ENCODE measurements around the gene CRYBA4. TPM values are rescaled to one million over a fixed set of nuclear protein-coding genes. Genes with fewer than 3 reads are reported as not detected.

The CRYBA4 gene
- total and polyA plus RNA-seq, 10 of the 15 experiments (the other 5 are each of a cell fraction or from before 2014, with no cell fraction given), result 0.12 to 0.17 TPM; not detected in 8

GRCh38 chr22:26665813-26666231 lies 44.1 kb downstream of the CRYBA4 start:
- H3K27me3 ChIP-seq (replicated peaks in 1 of 2; ENCODE audit: control insufficient read depth in 2 of 2, insufficient read depth in 2 of 2, low read length in 1 of 2), result no peaks in the 10 kb centered on the region
- intact Hi-C loops (cut with micrococcal nuclease; ENCODE audit: unreplicated experiment) (loop anchor here (5.0 kb wide), 1 partner anchor 164 kb away; no protein-coding TSS in a partner anchor), in situ Hi-C loops (cut with MboI) (no loop called here)
- CTCF ChIA-PET, result interaction anchor here (0.7 to 5.4 kb wide), 28 partner anchors 9 to 1228 kb away, joined by 3 to 44 read pairs (median 4); partner anchors contain the start of genes HPS4 and SRRD
- SMC1A ChIA-PET (ENCODE audit: uncharacterized antibody, unreplicated experiment), result interaction anchor here (0.9 to 2.1 kb wide), 12 partner anchors 9 to 301 kb away, joined by 3 to 9 read pairs (median 5); no protein-coding TSS in a partner anchor
- no peak overlapping the region for H3K4me3 ChIP-seq
- TF ChIP-seq JUNB (IDR thresholded peaks at IDR 0.05) (peak; percentile 23; the same call in 1 of the 2 replicates), MEF2A (IDR thresholded peaks at IDR 0.05; ENCODE audit: insufficient read depth, low read depth, low read length) (no peak), TCF12 (IDR thresholded peaks at IDR 0.05; ENCODE audit: low read depth, low read length) (no peak), CBX5 (IDR thresholded peaks at IDR 0.05; ENCODE audit: low read depth) (no peak), RBBP5 (conservative IDR thresholded peaks at IDR 0.05) (no peak), CREB1 (IDR thresholded peaks at IDR 0.05; ENCODE audit: low read depth) (0 out of 2 replicates have a peak, but pooled peaks have one; percentile 13), REST (IDR thresholded peaks at IDR 0.05; ENCODE audit: low read depth, low read length) (peak; percentile 64)
- POLR2A ChIA-PET, result interaction anchor here (0.7 to 1.6 kb wide), 4 partner anchors 8 to 185 kb away, joined by 3 to 9 read pairs (median 3); no protein-coding TSS in a partner anchor
- FAIRE-seq (no peak), DNase-seq (ENCODE audit: low read depth, low spot score) (no peak), ATAC-seq (peak; percentile 63)
- H3K9me3 ChIP-seq (replicated peaks; ENCODE audit: control insufficient read depth, insufficient read depth, low read length), result no peaks in the 10 kb centered on the region
- BruUV-seq (replicated peaks), result no TSS peak
- RAD21 ChIA-PET (ENCODE audit: unreplicated experiment), result interaction anchor here (0.6 to 2.6 kb wide), 9 partner anchors 9 to 301 kb away, joined by 3 to 12 read pairs (median 5); partner anchors contain the start of genes HPS4 and SRRD
- no peaks in the 10 kb centered on the region for H3K79me2 ChIP-seq (ENCODE audit: control insufficient read depth, insufficient read depth, low read length)
- H3K27ac ChIP-seq (ENCODE audit: control insufficient read depth, insufficient read depth), result peak overlapping the region; percentile 48; the same call in 1 of the 2 replicates
- H3K36me3 ChIP-seq (ENCODE audit: control insufficient read depth in 2 of 2, insufficient read depth in 2 of 2, low read length in 1 of 2), result no peaks in the 10 kb centered on the region
- peaks cover 31% of the 10 kb centered on the region for H3K4me1 ChIP-seq (ENCODE audit: control insufficient read depth, insufficient read depth, low read length)
- H3K9ac ChIP-seq (ENCODE audit: control insufficient read depth, insufficient read depth, low read length), result no peak overlapping the region
- peak overlapping the region; percentile 56 for H3K4me2 ChIP-seq (ENCODE audit: control insufficient read depth, insufficient read depth)
- 0% methylated on average over 4 of the region's 4 CpGs for WGBS (ENCODE audit: insufficient coverage, insufficient replicate concordance, low lambda C conversion rate, missing lambda C conversion rate)
- peak overlapping the region; percentile 18; the same call in 1 of the 2 replicates for H2AFZ ChIP-seq (ENCODE audit: control insufficient read depth, low read depth, low read length)
- H4K20me1 ChIP-seq (ENCODE audit: control insufficient read depth, insufficient read depth), result no peaks in the 10 kb centered on the region
